ENCODE measurements around the gene XIRP1.

DNA sequence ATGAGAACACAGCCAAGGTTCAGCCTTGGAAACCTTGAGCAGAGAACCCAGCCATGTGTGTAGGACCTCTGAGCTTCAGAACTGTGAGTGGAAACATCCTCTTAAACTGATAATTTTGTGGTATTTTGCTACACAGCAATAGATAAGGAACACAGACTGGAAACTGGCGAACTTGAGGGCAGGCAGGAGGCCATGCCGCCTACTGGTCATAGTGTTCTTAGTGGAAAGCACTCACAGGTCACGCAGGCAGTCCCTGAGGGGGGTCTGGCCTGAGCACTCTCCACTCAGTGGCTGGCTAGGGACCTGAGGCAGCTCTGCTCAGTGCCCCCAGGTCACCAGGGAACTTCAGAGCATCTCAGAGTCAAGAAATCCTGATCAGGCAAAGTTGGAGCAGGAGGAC lies 9.7 kb upstream of the XIRP1 start:
- TF ChIP-seq, protein P1, sequence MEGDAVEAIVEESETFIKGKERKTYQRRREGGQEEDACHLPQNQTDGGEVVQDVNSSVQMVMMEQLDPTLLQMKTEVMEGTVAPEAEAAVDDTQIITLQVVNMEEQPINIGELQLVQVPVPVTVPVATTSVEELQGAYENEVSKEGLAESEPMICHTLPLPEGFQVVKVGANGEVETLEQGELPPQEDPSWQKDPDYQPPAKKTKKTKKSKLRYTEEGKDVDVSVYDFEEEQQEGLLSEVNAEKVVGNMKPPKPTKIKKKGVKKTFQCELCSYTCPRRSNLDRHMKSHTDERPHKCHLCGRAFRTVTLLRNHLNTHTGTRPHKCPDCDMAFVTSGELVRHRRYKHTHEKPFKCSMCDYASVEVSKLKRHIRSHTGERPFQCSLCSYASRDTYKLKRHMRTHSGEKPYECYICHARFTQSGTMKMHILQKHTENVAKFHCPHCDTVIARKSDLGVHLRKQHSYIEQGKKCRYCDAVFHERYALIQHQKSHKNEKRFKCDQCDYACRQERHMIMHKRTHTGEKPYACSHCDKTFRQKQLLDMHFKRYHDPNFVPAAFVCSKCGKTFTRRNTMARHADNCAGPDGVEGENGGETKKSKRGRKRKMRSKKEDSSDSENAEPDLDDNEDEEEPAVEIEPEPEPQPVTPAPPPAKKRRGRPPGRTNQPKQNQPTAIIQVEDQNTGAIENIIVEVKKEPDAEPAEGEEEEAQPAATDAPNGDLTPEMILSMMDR (IDR thresholded peaks at IDR 0.05): no peak
- TF ChIP-seq POLR2A (IDR thresholded peaks at IDR 0.05) (no peak), EP300 (IDR thresholded peaks at IDR 0.05) (no peak)

Data from ovary (tissue), 3 donors.